NCI-H69 (cell line): ENCODE results near the gene BAIAP2L1.
"Not testable (repeated sequence)": the region's sequence is repeated elsewhere in the genome, so short reads cannot be mapped to it uniquely, and the experiment has no call there.

Experiments
- DNase-seq: peaks from one replicate; lab custom pipeline; 2025; lab: John Stamatoyannopoulos, UW

Gene BAIAP2L1

GRCh38 chr7:98399462-98399861 is 1.4 kb downstream of the BAIAP2L1 start:
- peak; percentile 43 for DNase-seq

- DNase-seq = peak; percentile 76
These were observed 2.1 kb downstream of the BAIAP2L1 start for GRCh38 chr7:98398567-98399372.

- no peak for DNase-seq
These were observed 4.1 kb downstream of the BAIAP2L1 start for GRCh38 chr7:98396768-98397167.

- no peak for DNase-seq
These were observed 4.9 kb downstream of the BAIAP2L1 start for GRCh38 chr7:98395951-98396350.

- no peak for DNase-seq
These were observed 5.4 kb downstream of the BAIAP2L1 start for GRCh38 chr7:98395481-98395880.

GRCh38 chr7:98394377-98394836 is 6.5 kb downstream of the BAIAP2L1 start:
- no peak for DNase-seq

GRCh38 chr7:98387544-98388226 is 13.2 kb downstream of the BAIAP2L1 start:
- DNase-seq = peak; percentile 67

GRCh38 chr7:98387131-98387530 is 13.8 kb downstream of the BAIAP2L1 start:
- no peak for DNase-seq

GRCh38 chr7:98385532-98385931 is 15.4 kb downstream of the BAIAP2L1 start:
- DNase-seq = not testable (repeated sequence)

GRCh38 chr7:98378210-98378819 is 22.6 kb downstream of the BAIAP2L1 start:
- DNase-seq = no peak

GRCh38 chr7:98376711-98377110 is 24.2 kb downstream of the BAIAP2L1 start:
- no peak for DNase-seq

- no peak for DNase-seq
These were observed 25.2 kb downstream of the BAIAP2L1 start for GRCh38 chr7:98375664-98376063.

- DNase-seq = no peak
These were observed 26.6 kb downstream of the BAIAP2L1 start for GRCh38 chr7:98374285-98374680.

GRCh38 chr7:98372993-98373392 is 27.9 kb downstream of the BAIAP2L1 start:
- DNase-seq = peak; percentile 82

- DNase-seq = no peak
These were observed 31.2 kb downstream of the BAIAP2L1 start for GRCh38 chr7:98369726-98370125.

- no peak for DNase-seq
These were observed 32.2 kb downstream of the BAIAP2L1 start for GRCh38 chr7:98368716-98369115.

GRCh38 chr7:98366562-98366938 is 34.3 kb downstream of the BAIAP2L1 start:
- no peak for DNase-seq

GRCh38 chr7:98365863-98366561 is 34.9 kb downstream of the BAIAP2L1 start:
- DNase-seq = no peak

GRCh38 chr7:98364220-98364619 is 36.7 kb downstream of the BAIAP2L1 start:
- DNase-seq = no peak

GRCh38 chr7:98362517-98362916 is 38.4 kb downstream of the BAIAP2L1 start:
- DNase-seq = no peak

GRCh38 chr7:98360221-98361130 is 40.4 kb downstream of the BAIAP2L1 start:
- DNase-seq = no peak
